Sigmoid colon (tissue), 4 donors: ENCODE results near the gene RYR3.

ENCODE experiments used
- CTCF ChIP-seq, 4 experiments: fragments of 450-650 bp in 3 of 4; fragments of 200-600 bp in 1 of 4; IDR thresholded peaks; one replicate each; pipeline ENCODE4 v1.5.1; 2016 to 2019; ENCODE audit warnings: antibody characterized with exemption in 4 of 4, mild to moderate bottlenecking in 3 of 4, moderate library complexity in 2 of 4
- EP300 ChIP-seq, 4 donors: sonication (generic); formaldehyde crosslinking; IDR thresholded peaks; one replicate each; pipeline ENCODE4 v1.6.1; 2017; ENCODE audit warnings: antibody characterized with exemption in 4 of 4
- POLR2A ChIP-seq, 2 donors: fragments of 450-650 bp; IDR thresholded peaks; one replicate each; pipeline ENCODE4 v1.6.1; 2016; ENCODE audit warnings: antibody characterized with exemption in 2 of 2, mild to moderate bottlenecking in 2 of 2, moderate library complexity in 2 of 2
- POLR2AphosphoS5 ChIP-seq, 4 donors: sonication (generic); formaldehyde crosslinking; IDR thresholded peaks; one replicate each; pipeline ENCODE4 v1.6.1; 2017; ENCODE audit warnings: antibody characterized with exemption in 4 of 4

GRCh38 chr15:33467146-33467815 is 156.5 kb downstream of the RYR3 start:
- no peak for TF ChIP-seq CTCF (IDR thresholded peaks at IDR 0.05)
- TF ChIP-seq POLR2A (IDR thresholded peaks at IDR 0.05) = no peak
- no peak for TF ChIP-seq POLR2AphosphoS5 (IDR thresholded peaks at IDR 0.05)
- no peak for TF ChIP-seq EP300 (IDR thresholded peaks at IDR 0.05)
